CD14-positive monocyte (primary cell): ENCODE data around the gene KLHL6. TPM values are rescaled to one million over a fixed set of nuclear protein-coding genes. Genes with fewer than 3 reads are reported as not detected.

Experiments
- DNase-seq, 3 donors: peaks; one replicate each; pipeline ENCODE4 v3.0.0-alpha.2; 2011 to 2022
- H2AFZ ChIP-seq: 2 replicates; pipeline ENCODE4 v1.6.0; 2012; ENCODE audit warnings: mild to moderate bottlenecking, low read depth, low read length, inconsistent platforms; ENCODE audit not compliant: insufficient read depth, poor library complexity, severe bottlenecking
- H3K27ac ChIP-seq, 2 donors: 1 replicate in 1 of 2; 2 replicates in 1 of 2; pipeline ENCODE4 v1.5.1; 2012 to 2013; ENCODE audit warnings: low read length in 2 of 2, control low read depth in 1 of 2, inconsistent platforms in 1 of 2, low read depth in 1 of 2, mild to moderate bottlenecking in 1 of 2
- H3K27me3 ChIP-seq, 2 donors: one replicate each; pipeline versions ENCODE4 v1.6.0 to v1.6.1; 2011 to 2013; ENCODE audit warnings: low read length in 2 of 2; ENCODE audit not compliant: control insufficient read depth in 2 of 2, insufficient read depth in 2 of 2
- H3K36me3 ChIP-seq, 2 donors: replicated peaks in 1 of 2; 1 replicate in 1 of 2; 2 replicates in 1 of 2; pipeline versions ENCODE4 v1.5.1 to v1.6.1; 2012 to 2013; ENCODE audit warnings: low read length in 2 of 2, control low read depth in 1 of 2, inconsistent platforms in 1 of 2, mild to moderate bottlenecking in 1 of 2; ENCODE audit not compliant: insufficient read depth in 2 of 2, control insufficient read depth in 1 of 2
- H3K4me1 ChIP-seq, 2 donors: 1 replicate in 1 of 2; 2 replicates in 1 of 2; pipeline versions ENCODE4 v1.5.1 to v1.6.1; 2012 to 2013; ENCODE audit warnings: low read length in 2 of 2, control low read depth in 1 of 2, inconsistent platforms in 1 of 2, mild to moderate bottlenecking in 1 of 2, moderate library complexity in 1 of 2; ENCODE audit not compliant: insufficient read depth in 2 of 2, control insufficient read depth in 1 of 2
- H3K4me2 ChIP-seq: replicated peaks from 2 replicates; pipeline ENCODE3; 2012; ENCODE audit warnings: low read length, moderate library complexity, mild to moderate bottlenecking; ENCODE audit not compliant: poor library complexity, severe bottlenecking; ENCODE audit errors: extremely low read depth
- H3K4me3 ChIP-seq, 3 experiments: fragments of 200-600 bp in 1 of 3; sonication (generic) in 1 of 3; replicated peaks in 1 of 3; 1 replicate in 2 of 3; 2 replicates in 1 of 3; pipeline ENCODE4 v1.5.1; 2011 to 2013; ENCODE audit warnings: low read length in 3 of 3, mild to moderate bottlenecking in 3 of 3, control low read depth in 2 of 3, low read depth in 2 of 3, inconsistent platforms in 1 of 3, moderate library complexity in 1 of 3
- H3K79me2 ChIP-seq: 2 replicates; pipeline ENCODE4 v1.6.0; 2012; ENCODE audit warnings: mild to moderate bottlenecking, control low read depth, inconsistent platforms, low read length, moderate library complexity; ENCODE audit not compliant: insufficient read depth
- H3K9ac ChIP-seq: 2 replicates; pipeline ENCODE4 v1.6.0; 2017; ENCODE audit warnings: low read length, mild to moderate bottlenecking; ENCODE audit not compliant: insufficient read depth, poor library complexity, severe bottlenecking
- H3K9me3 ChIP-seq, 2 donors: replicated peaks in 1 of 2; 1 replicate in 1 of 2; 2 replicates in 1 of 2; pipeline versions ENCODE4 v1.5.1 to v1.6.1; 2012 to 2013; ENCODE audit warnings: low read length in 2 of 2, control low read depth in 1 of 2; ENCODE audit not compliant: control insufficient read depth in 1 of 2, insufficient read depth in 1 of 2
- H4K20me1 ChIP-seq: 2 replicates; pipeline ENCODE4 v1.6.0; 2012; ENCODE audit warnings: mild to moderate bottlenecking, low read length, control low read depth, moderate library complexity; ENCODE audit not compliant: insufficient read depth
- H3K27ac Mint-ChIP-seq, 7 donors: one replicate each; pipeline ENCODE4 v1.8.0; 2020; ENCODE audit warnings: mild to moderate bottlenecking in 7 of 7, mixed read lengths in 7 of 7, moderate library complexity in 6 of 7, inconsistent platforms in 2 of 7
- H3K27me3 Mint-ChIP-seq, 3 donors: one replicate each; pipeline ENCODE4 v1.8.0; 2021 to 2022; ENCODE audit warnings: low read depth in 3 of 3, mild to moderate bottlenecking in 3 of 3, mixed read lengths in 3 of 3, moderate library complexity in 3 of 3, inconsistent platforms in 1 of 3
- H3K36me3 Mint-ChIP-seq, 2 donors: one replicate each; pipeline ENCODE4 v1.8.0; 2020; ENCODE audit warnings: mixed read lengths in 2 of 2, inconsistent platforms in 1 of 2, mild to moderate bottlenecking in 1 of 2
- H3K4me1 Mint-ChIP-seq: one replicate; pipeline ENCODE4 v1.8.0; 2020; ENCODE audit warnings: mild to moderate bottlenecking, mixed read lengths
- H3K4me3 Mint-ChIP-seq, 2 donors: one replicate each; pipeline ENCODE4 v1.8.0; 2020; ENCODE audit warnings: mild to moderate bottlenecking in 2 of 2, mixed read lengths in 2 of 2, moderate library complexity in 1 of 2
- H3K9me3 Mint-ChIP-seq, 7 donors: one replicate each; pipeline ENCODE4 v1.8.0; 2020 to 2022; ENCODE audit warnings: mixed read lengths in 7 of 7, mild to moderate bottlenecking in 6 of 7, moderate library complexity in 6 of 7, inconsistent platforms in 2 of 7
- WGBS: methylation state at CpG from one replicate; pipeline ENCODE4 v1.1.5; 2013; ENCODE audit warnings: missing lambda C conversion rate; ENCODE audit not compliant: insufficient coverage; 5-methylcytosine and 5-hydroxymethylcytosine counted together
- intact Hi-C, 2 donors: fragments of 100-400 bp; cut with micrococcal nuclease; formaldehyde crosslinking; loops; one replicate each; pipeline versions ENCODE4 v1.15.0 to v1.15.1; 2023
- polyA plus RNA-seq, 3 donors: library from polyadenylated mRNA; depleted of rRNA in 1 of 3; unstranded in 2 of 3; stranded (reverse) in 1 of 3; fragments of 300-500 nt in 2 of 3; fragments of >200 nt in 1 of 3; fragmentation: Illumina TruSeq in 2 of 3; gene quantifications; 1 replicate in 2 of 3; 2 replicates in 1 of 3; pipeline ENCODE4 v1.2.3, GENCODE V29; 2012 to 2021
- TF ChIP-seq, protein P1 (sequence below): fragments of 200-600 bp; IDR thresholded peaks from one replicate; pipeline ENCODE4 v1.8.0; 2022; ENCODE audit warnings: antibody characterized with exemption, mild to moderate bottlenecking

Gene KLHL6
- polyA plus RNA-seq, 3 donors = 5.7 to 15.2 (median 10.6) TPM

DNA sequence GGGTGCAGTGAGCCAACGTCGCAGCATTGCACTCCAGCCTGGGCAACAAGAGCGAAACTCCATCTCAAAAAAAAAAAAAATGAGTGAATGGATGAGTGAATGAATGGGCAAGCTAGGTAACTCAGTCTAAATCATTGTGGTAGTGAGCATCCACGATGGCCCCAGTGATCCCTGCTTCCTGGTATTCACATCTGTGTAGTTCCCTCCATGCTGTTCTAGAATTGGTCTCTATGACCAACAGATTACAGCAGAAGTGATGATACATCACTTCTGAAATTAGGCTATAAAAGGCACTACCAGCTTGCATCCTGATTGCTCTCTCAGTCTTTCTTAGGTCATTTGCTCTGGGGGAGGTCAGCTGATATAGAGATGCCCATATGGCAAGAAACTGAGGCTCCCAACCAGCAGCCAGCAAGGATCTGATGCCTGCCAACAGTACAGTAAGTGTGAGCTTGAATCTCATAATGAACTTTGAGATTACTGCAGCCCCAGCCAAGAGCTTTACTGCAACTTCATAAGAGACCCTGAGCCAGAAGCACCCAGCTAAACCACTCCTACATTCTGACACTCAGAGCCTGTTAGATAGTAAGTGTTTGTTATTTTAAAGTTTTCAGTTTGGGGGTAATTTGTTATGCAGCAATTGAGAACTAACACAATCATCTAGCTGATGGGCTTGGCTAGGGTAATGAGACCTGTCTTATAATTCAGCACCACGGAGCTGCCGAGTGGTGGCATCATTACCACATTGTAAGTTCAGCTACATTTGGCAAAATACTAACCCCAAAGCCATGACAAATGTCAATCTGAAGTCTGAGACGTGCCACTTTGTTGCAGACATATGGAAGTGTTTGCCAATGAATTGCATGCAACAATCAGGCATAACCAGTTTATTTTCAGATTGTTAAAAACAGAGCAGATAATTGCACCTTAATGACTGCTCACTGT, 53.0 kb downstream of the KLHL6 start:
- Histone ChIP-seq H3K4me1 (peaks cover 7 to 9% of the 10 kb centered on the region in 2 donors), H3K9ac (no peak overlapping the region), H4K20me1 (peaks cover 21% of the 10 kb centered on the region), H3K27me3 (no peaks in the 10 kb centered on the region), H3K27ac (no peak overlapping the region), H3K9me3 (no peaks in the 10 kb centered on the region), H3K79me2 (peaks cover 7% of the 10 kb centered on the region), H3K36me3 (peaks cover 57 to 88% of the 10 kb centered on the region in 2 donors), H2AFZ (no peak overlapping the region), H3K4me2 (no peak overlapping the region), H3K4me3 (no peak overlapping the region)
- no peaks in the 10 kb centered on the region for H3K9me3 Mint-ChIP-seq
- no peak overlapping the region for H3K4me3 Mint-ChIP-seq
- no peak for DNase-seq
- peaks cover 87 to 90% of the 10 kb centered on the region in 2 donors for H3K36me3 Mint-ChIP-seq
- TF ChIP-seq, protein P1, sequence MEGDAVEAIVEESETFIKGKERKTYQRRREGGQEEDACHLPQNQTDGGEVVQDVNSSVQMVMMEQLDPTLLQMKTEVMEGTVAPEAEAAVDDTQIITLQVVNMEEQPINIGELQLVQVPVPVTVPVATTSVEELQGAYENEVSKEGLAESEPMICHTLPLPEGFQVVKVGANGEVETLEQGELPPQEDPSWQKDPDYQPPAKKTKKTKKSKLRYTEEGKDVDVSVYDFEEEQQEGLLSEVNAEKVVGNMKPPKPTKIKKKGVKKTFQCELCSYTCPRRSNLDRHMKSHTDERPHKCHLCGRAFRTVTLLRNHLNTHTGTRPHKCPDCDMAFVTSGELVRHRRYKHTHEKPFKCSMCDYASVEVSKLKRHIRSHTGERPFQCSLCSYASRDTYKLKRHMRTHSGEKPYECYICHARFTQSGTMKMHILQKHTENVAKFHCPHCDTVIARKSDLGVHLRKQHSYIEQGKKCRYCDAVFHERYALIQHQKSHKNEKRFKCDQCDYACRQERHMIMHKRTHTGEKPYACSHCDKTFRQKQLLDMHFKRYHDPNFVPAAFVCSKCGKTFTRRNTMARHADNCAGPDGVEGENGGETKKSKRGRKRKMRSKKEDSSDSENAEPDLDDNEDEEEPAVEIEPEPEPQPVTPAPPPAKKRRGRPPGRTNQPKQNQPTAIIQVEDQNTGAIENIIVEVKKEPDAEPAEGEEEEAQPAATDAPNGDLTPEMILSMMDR = no peak
- whole genome bisulfite sequencing = 98% methylated on average over 6 of the region's 7 CpGs
- H3K27ac Mint-ChIP-seq = peak overlapping the region in 3 of 7 donors; percentile 41 to 81 (median 52)
- intact Hi-C loops = no loop called here
- H3K4me1 Mint-ChIP-seq = peaks cover 9% of the 10 kb centered on the region
- no peaks in the 10 kb centered on the region for H3K27me3 Mint-ChIP-seq

DNA sequence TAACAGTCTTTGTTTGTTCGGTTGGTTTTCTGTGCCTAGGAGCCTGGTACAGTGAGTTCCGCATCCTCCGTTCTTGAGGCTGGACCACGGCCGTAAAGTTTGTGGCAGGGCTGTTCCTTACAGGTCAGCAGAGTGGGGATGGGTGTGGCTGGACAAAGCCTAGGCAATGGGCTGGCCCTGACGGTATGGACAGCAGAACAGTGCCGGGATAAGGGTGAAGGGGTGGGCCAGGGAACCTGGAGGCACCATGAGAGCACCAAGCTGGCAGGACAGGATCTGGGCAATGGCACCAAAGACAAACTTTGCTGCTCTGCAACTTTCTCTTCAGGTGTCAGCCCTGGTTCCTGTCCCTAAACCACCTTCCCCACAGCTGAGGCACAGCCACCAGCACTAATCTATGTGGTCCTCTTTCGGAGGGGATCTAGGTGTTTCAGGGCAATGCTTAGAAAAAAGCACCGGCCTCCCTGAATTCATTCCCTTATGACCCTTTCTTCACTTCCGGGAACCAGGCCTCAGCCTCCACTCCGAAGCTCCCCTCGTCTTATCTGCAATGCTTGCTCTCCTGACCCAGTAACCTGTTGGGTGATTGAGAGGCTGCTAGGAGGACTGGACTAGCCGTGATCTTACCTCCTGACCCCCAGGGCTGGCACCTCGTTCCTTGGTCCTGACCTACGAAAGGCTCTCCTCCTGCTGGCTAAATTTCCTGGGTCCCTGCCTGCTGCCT, 54.4 kb downstream of the KLHL6 start:
- peaks cover 84 to 94% of the 10 kb centered on the region in 2 donors for H3K36me3 Mint-ChIP-seq
- no peaks in the 10 kb centered on the region for H3K9me3 Mint-ChIP-seq
- no peak overlapping the region for H3K4me2 ChIP-seq
- H3K79me2 ChIP-seq = peaks cover 7% of the 10 kb centered on the region
- TF ChIP-seq, protein P1 = no peak
- H3K27me3 Mint-ChIP-seq = no peaks in the 10 kb centered on the region
- no peaks in the 10 kb centered on the region for H3K27me3 ChIP-seq
- whole genome bisulfite sequencing = 95% methylated on average over 8 of the region's 15 CpGs
- H3K27ac Mint-ChIP-seq = peak overlapping the region in 3 of 7 donors; percentile 5 to 66 (median 43)
- peaks cover 18% of the 10 kb centered on the region for H4K20me1 ChIP-seq
- H3K4me1 ChIP-seq = no peaks in the 10 kb centered on the region
- H3K4me1 Mint-ChIP-seq = no peaks in the 10 kb centered on the region
- peak overlapping the region in 1 of 2 donors; percentile 2 for H3K27ac ChIP-seq
- no peaks in the 10 kb centered on the region for H3K9me3 ChIP-seq
- no peak overlapping the region for H2AFZ ChIP-seq
- DNase-seq = no peak
- no peak overlapping the region for H3K4me3 Mint-ChIP-seq
- intact Hi-C loops = no loop called here
- H3K36me3 ChIP-seq = peaks cover 59 to 95% of the 10 kb centered on the region in 2 donors
- no peak overlapping the region for H3K9ac ChIP-seq
- H3K4me3 ChIP-seq = no peak overlapping the region
